H1 (cell line): ENCODE measurements around the gene SGK2. TPM values are rescaled to one million over a fixed set of nuclear protein-coding genes. Genes with fewer than 3 reads are reported as not detected.
A peak's percentile ranks its signal among the peaks of the same experiment; 100 is the strongest.

Experiments used
- CBX8 ChIP-seq: fragments of 300-800, 300-1000 bp; sonication (generic); IDR thresholded peaks from 2 replicates; pipeline ENCODE4 v1.7.1; 2016; ENCODE audit warnings: low read depth, low read length, borderline replicate concordance
- CHD1 ChIP-seq: IDR thresholded peaks from 2 replicates; pipeline ENCODE4 v1.6.1; 2012; ENCODE audit warnings: low read depth, low read length, improper control_type of control experiment
- CREB1 ChIP-seq: IDR thresholded peaks from 2 replicates; pipeline ENCODE4 v1.6.1; 2012; ENCODE audit warnings: inconsistent platforms
- EGR1 ChIP-seq: IDR thresholded peaks from 2 replicates; pipeline ENCODE4 v1.6.1; 2011; ENCODE audit warnings: low read depth, low read length, borderline replicate concordance
- EP300 ChIP-seq, 2 experiments: IDR thresholded peaks; 1 replicate in 1 of 2; 2 replicates in 1 of 2; pipeline ENCODE4 v1.6.1; 2011 to 2012; ENCODE audit warnings: low read depth in 2 of 2, low read length in 2 of 2, mild to moderate bottlenecking in 2 of 2, borderline replicate concordance in 1 of 2, inconsistent platforms in 1 of 2, moderate library complexity in 1 of 2
- EZH2 ChIP-seq: fragments of 200-600 bp; sonication (generic); IDR thresholded peaks from 2 replicates; pipeline ENCODE4 v1.7.1; 2012; ENCODE audit warnings: low read depth, mild to moderate bottlenecking, moderate library complexity, low read length, inconsistent platforms; ENCODE audit not compliant: severe bottlenecking
- HDAC2 ChIP-seq, 2 experiments: fragments of 300-600 bp in 1 of 2; sonication (generic) in 1 of 2; IDR thresholded peaks; 2 replicates each; pipeline ENCODE4 v1.6.1; 2011 to 2012; ENCODE audit warnings: low read depth in 2 of 2, low read length in 2 of 2, mild to moderate bottlenecking in 2 of 2, moderate library complexity in 2 of 2, borderline replicate concordance in 1 of 2, inconsistent platforms in 1 of 2
- JUND ChIP-seq: IDR thresholded peaks from 2 replicates; pipeline ENCODE4 v1.6.1; 2011; ENCODE audit warnings: mild to moderate bottlenecking, improper control_type of control experiment, low read length
- KDM1A ChIP-seq: fragments of 200-600, 300-600 bp; sonication (generic); IDR thresholded peaks from 2 replicates; pipeline ENCODE4 v1.7.1; 2016; ENCODE audit warnings: mild to moderate bottlenecking, low read length, borderline replicate concordance
- KDM4A ChIP-seq: IDR thresholded peaks from one replicate; pipeline ENCODE4 v1.7.1; 2012; ENCODE audit warnings: low read depth, mild to moderate bottlenecking, moderate library complexity, low read length, inconsistent platforms; ENCODE audit not compliant: severe bottlenecking
- MAX ChIP-seq: IDR thresholded peaks from 2 replicates; pipeline ENCODE4 v1.6.1; 2012; ENCODE audit warnings: inconsistent platforms
- PHF8 ChIP-seq: fragments of 200-600 bp; sonication (generic); conservative IDR thresholded peaks from 2 replicates; pipeline ENCODE4 v1.7.1; 2012; ENCODE audit warnings: low read depth, mild to moderate bottlenecking, inconsistent platforms, low read length, moderate library complexity
- RAD21 ChIP-seq, 2 experiments: IDR thresholded peaks in 1 of 2; conservative IDR thresholded peaks in 1 of 2; 2 replicates each; pipeline ENCODE4 v1.6.1; 2011; ENCODE audit warnings: low read depth in 2 of 2, low read length in 2 of 2, improper control_type of control experiment in 1 of 2, inconsistent platforms in 1 of 2, mild to moderate bottlenecking in 1 of 2, moderate library complexity in 1 of 2
- RFX5 ChIP-seq: IDR thresholded peaks from 2 replicates; pipeline ENCODE4 v1.6.1; 2011; ENCODE audit warnings: low read depth, low read length, improper control_type of control experiment, borderline replicate concordance
- SAP30 ChIP-seq: fragments of 300-600 bp; sonication (generic); IDR thresholded peaks from 2 replicates; pipeline ENCODE4 v1.7.1; 2012; ENCODE audit warnings: low read length, moderate library complexity, mild to moderate bottlenecking, inconsistent platforms; ENCODE audit not compliant: insufficient read depth, insufficient replicate concordance
- SIX5 ChIP-seq: IDR thresholded peaks from 2 replicates; pipeline ENCODE4 v1.6.1; 2011; ENCODE audit warnings: mild to moderate bottlenecking, low read depth, low read length
- SP4 ChIP-seq: IDR thresholded peaks from 2 replicates; pipeline ENCODE4 v1.6.1; 2012; ENCODE audit warnings: low read length, inconsistent platforms
- SRF ChIP-seq: IDR thresholded peaks from 2 replicates; pipeline ENCODE4 v1.6.1; 2011; ENCODE audit warnings: mild to moderate bottlenecking, low read depth, low read length, moderate library complexity
- TAF7 ChIP-seq: optimal IDR thresholded peaks from 2 replicates; pipeline ENCODE3; 2011; ENCODE audit warnings: low read depth, mild to moderate bottlenecking, inconsistent platforms, low read length, moderate library complexity, borderline replicate concordance
- TBP ChIP-seq: IDR thresholded peaks from 2 replicates; pipeline ENCODE4 v1.6.1; 2011; ENCODE audit warnings: low read depth, low read length, improper control_type of control experiment
- TCF12 ChIP-seq: IDR thresholded peaks from 2 replicates; pipeline ENCODE4 v1.6.1; 2011; ENCODE audit warnings: low read depth, mild to moderate bottlenecking, low read length
- polyA plus RNA-seq, 7 experiments: library from polyadenylated mRNA; depleted of rRNA in 3 of 7; stranded (reverse) in 5 of 7; unstranded in 2 of 7; fragments of >200 nt in 5 of 7; fragments of 200-250 nt in 2 of 7; gene quantifications; 1 replicate in 5 of 7; 2 replicates in 1 of 7; 4 replicates in 1 of 7; pipeline versions ENCODE4 v1.2.1 to v1.2.3, GENCODE V29; 2011 to 2013; ENCODE audit warnings: missing spikeins in 2 of 7, mixed read lengths in 2 of 7
- total RNA-seq: library from RNA; stranded (reverse); fragmentation: NEBNext Ultra II Directional; extraction: Animal tissue kit (Norgen Biotek cat#: 25700); gene quantifications from 2 replicates; pipeline ENCODE4 v1.2.1, GENCODE V29; 2021

SGK2 gene
- total and polyA plus RNA-seq, 2 of the 8 experiments (the other 6 are each of a cell fraction or from before 2014, with no cell fraction given) = 0.21 TPM; not detected in 1

GRCh38 chr20:43590392-43591303 is 31.8 kb downstream of the SGK2 start, which contains the start of gene IFT52 (continued):
- TF ChIP-seq JUND = peak; percentile 90
- TF ChIP-seq EZH2 = no peak
- TF ChIP-seq KDM1A = no peak
- TF ChIP-seq EP300 (IDR thresholded peaks at IDR 0.05; ENCODE audit: borderline replicate concordance in 1 of 2, low read depth in 2 of 2, low read length in 2 of 2) = peak in 1 of 2 experiments; percentile 96; a peak in 2 of 3 replicates
- peak; percentile 96 for TF ChIP-seq CREB1
- no peak for TF ChIP-seq CBX8
- no peak for TF ChIP-seq HDAC2 (IDR thresholded peaks at IDR 0.05; ENCODE audit: borderline replicate concordance in 1 of 2, low read depth in 2 of 2, low read length in 2 of 2)
- no peak for TF ChIP-seq SRF
- no peak for TF ChIP-seq RFX5
- TF ChIP-seq TCF12 = 0 out of 2 replicates have a peak, but pooled peaks have one; percentile 10
- no peak for TF ChIP-seq SIX5
- TF ChIP-seq RAD21 (IDR thresholded peaks at IDR 0.05 in 1 of 2, conservative IDR thresholded peaks at IDR 0.05 in 1 of 2; ENCODE audit: low read depth in 2 of 2, low read length in 2 of 2) = no peak; a peak in 1 of 4 replicates
- 0 out of 2 replicates have a peak, but pooled peaks have one; percentile 51 for TF ChIP-seq TBP
- TF ChIP-seq KDM4A = peak; percentile 45
- TF ChIP-seq PHF8 = peak; percentile 71
- no peak; the same call in none of the 2 replicates for TF ChIP-seq MAX
- peak; percentile 38 for TF ChIP-seq TAF7
- TF ChIP-seq SP4 = 0 out of 2 replicates have a peak, but pooled peaks have one; percentile 51
- peak; percentile 93 for TF ChIP-seq CHD1
- TF ChIP-seq EGR1 = 0 out of 2 replicates have a peak, but pooled peaks have one; percentile 8
- no peak for TF ChIP-seq SAP30
- TF ChIP-seq, all 59 proteins: peak for 20
